H9 (cell line): ENCODE results near the gene ZNF444. TPM values are rescaled to one million over a fixed set of nuclear protein-coding genes. Genes with fewer than 3 reads are reported as not detected.
"Not testable (repeated sequence)": the region's sequence is repeated elsewhere in the genome, so short reads cannot be mapped to it uniquely, and the experiment has no call there.

Experiments used
- DNase-seq: peaks from one replicate; pipeline ENCODE4 v3.0.0-alpha.2; 2017
- H2AFZ ChIP-seq: one replicate; pipeline ENCODE4 v1.6.1; 2013; ENCODE audit warnings: mild to moderate bottlenecking, low read length, control low read depth, moderate library complexity
- H2AK5ac ChIP-seq: 2 replicates; pipeline ENCODE4 v1.6.1; 2013; ENCODE audit warnings: low read length, control low read depth, mixed read lengths; ENCODE audit not compliant: insufficient read length
- H2BK120ac ChIP-seq: one replicate; pipeline ENCODE4 v1.6.1; 2013; ENCODE audit warnings: low read depth, mild to moderate bottlenecking, low read length, control low read depth, inconsistent platforms; ENCODE audit not compliant: poor library complexity, severe bottlenecking
- H2BK12ac ChIP-seq: 2 replicates; pipeline ENCODE4 v1.6.1; 2013; ENCODE audit warnings: low read length, control low read depth, mixed read lengths, low read depth; ENCODE audit not compliant: insufficient read length
- H2BK15ac ChIP-seq: 2 replicates; pipeline ENCODE4 v1.6.1; 2013; ENCODE audit warnings: low read depth, low read length, control low read depth
- H2BK20ac ChIP-seq: one replicate; pipeline ENCODE4 v1.6.1; 2013; ENCODE audit warnings: low read depth, mild to moderate bottlenecking, low read length, control low read depth, inconsistent platforms; ENCODE audit not compliant: poor library complexity, severe bottlenecking
- H2BK5ac ChIP-seq: 2 replicates; pipeline ENCODE4 v1.6.1; 2013; ENCODE audit warnings: low read length, control low read depth, mixed read lengths; ENCODE audit not compliant: insufficient read length
- H3K14ac ChIP-seq: 2 replicates; pipeline ENCODE4 v1.6.1; 2013; ENCODE audit warnings: low read length, control low read depth; ENCODE audit not compliant: insufficient read depth
- H3K18ac ChIP-seq: 2 replicates; pipeline ENCODE4 v1.6.1; 2013; ENCODE audit warnings: low read depth, mild to moderate bottlenecking, mixed read lengths, low read length, control low read depth; ENCODE audit not compliant: insufficient read length
- H3K23ac ChIP-seq: 2 replicates; pipeline ENCODE4 v1.6.1; 2013; ENCODE audit warnings: low read length, control low read depth, mixed read lengths, low read depth; ENCODE audit not compliant: insufficient read length
- H3K23me2 ChIP-seq: 2 replicates; pipeline ENCODE4 v1.6.1; 2013; ENCODE audit warnings: low read depth, mild to moderate bottlenecking, mixed read lengths, low read length, control low read depth; ENCODE audit not compliant: insufficient read length, poor library complexity, severe bottlenecking
- H3K27ac ChIP-seq: 2 replicates; pipeline ENCODE4 v1.5.1; 2013; ENCODE audit warnings: low read length, control low read depth, mixed read lengths, low read depth; ENCODE audit not compliant: insufficient read length
- H3K27me3 ChIP-seq: 2 replicates; pipeline ENCODE4 v1.6.1; 2013; ENCODE audit warnings: low read length, control low read depth, inconsistent platforms; ENCODE audit not compliant: insufficient read depth
- H3K4ac ChIP-seq: 2 replicates; pipeline ENCODE4 v1.6.1; 2013; ENCODE audit warnings: low read depth, mild to moderate bottlenecking, control low read depth, inconsistent platforms, low read length, moderate library complexity
- H3K4me1 ChIP-seq: 2 replicates; pipeline ENCODE4 v1.6.1; 2013; ENCODE audit warnings: low read length, control low read depth, inconsistent platforms; ENCODE audit not compliant: insufficient read depth
- H3K4me2 ChIP-seq: 2 replicates; pipeline ENCODE4 v1.6.1; 2013; ENCODE audit warnings: low read length, control low read depth, mixed read lengths; ENCODE audit not compliant: insufficient read length, insufficient read depth
- H3K56ac ChIP-seq: 2 replicates; pipeline ENCODE4 v1.6.1; 2013; ENCODE audit warnings: low read depth, mild to moderate bottlenecking, mixed read lengths, low read length, control low read depth; ENCODE audit not compliant: insufficient read length
- H3K79me1 ChIP-seq: 2 replicates; pipeline ENCODE4 v1.6.1; 2013; ENCODE audit warnings: low read depth, mild to moderate bottlenecking, moderate library complexity, low read length, control low read depth, inconsistent platforms; ENCODE audit not compliant: insufficient read depth, poor library complexity, severe bottlenecking
- H3K79me2 ChIP-seq: 2 replicates; pipeline ENCODE4 v1.6.1; 2013; ENCODE audit warnings: low read length, control low read depth, inconsistent platforms; ENCODE audit not compliant: insufficient read depth
- H3K9ac ChIP-seq: 2 replicates; pipeline ENCODE4 v1.6.1; 2013; ENCODE audit warnings: low read length, control low read depth, mixed read lengths; ENCODE audit not compliant: insufficient read length; ENCODE audit errors: extremely low read depth
- H3K9me3 ChIP-seq: one replicate; pipeline ENCODE4 v1.6.1; 2013; ENCODE audit warnings: low read depth, low read length, inconsistent platforms; ENCODE audit not compliant: control insufficient read depth
- H3T11ph ChIP-seq: one replicate; pipeline ENCODE4 v1.6.1; 2013; ENCODE audit warnings: mild to moderate bottlenecking, low read length, control low read depth, inconsistent platforms
- H4K20me1 ChIP-seq: one replicate; pipeline ENCODE4 v1.6.1; 2013; ENCODE audit not compliant: control insufficient read depth, insufficient read length, insufficient read depth
- H4K5ac ChIP-seq: 2 replicates; pipeline ENCODE4 v1.6.1; 2013; ENCODE audit warnings: low read depth, mild to moderate bottlenecking, mixed read lengths, low read length, control low read depth; ENCODE audit not compliant: insufficient read length
- H4K8ac ChIP-seq: replicated peaks from 2 replicates; pipeline ENCODE4 v1.6.1; 2013; ENCODE audit warnings: low read length, control low read depth, mixed read lengths, low read depth; ENCODE audit not compliant: insufficient read length
- H4K91ac ChIP-seq: 2 replicates; pipeline ENCODE4 v1.6.1; 2013; ENCODE audit warnings: low read depth, mild to moderate bottlenecking, moderate library complexity, mixed read lengths, low read length, control low read depth; ENCODE audit not compliant: insufficient read length
- H3K27ac Mint-ChIP-seq, 3 experiments: 2 replicates in 2 of 3; 3 replicates in 1 of 3; pipeline ENCODE4 v1.8.0; 2020 to 2021; ENCODE audit warnings: mixed read lengths in 3 of 3, mild to moderate bottlenecking in 1 of 3, moderate library complexity in 1 of 3
- H3K27me3 Mint-ChIP-seq: 2 replicates; pipeline ENCODE4 v1.8.0; 2021; ENCODE audit warnings: low read depth, mild to moderate bottlenecking, moderate library complexity, mixed read lengths
- H3K36me3 Mint-ChIP-seq, 3 experiments: 2 replicates in 2 of 3; 3 replicates in 1 of 3; pipeline ENCODE4 v1.8.0; 2020 to 2021; ENCODE audit warnings: low read depth in 3 of 3, mixed read lengths in 3 of 3; ENCODE audit not compliant: insufficient read depth in 1 of 3
- H3K4me1 Mint-ChIP-seq, 2 experiments: 2 replicates each; pipeline ENCODE4 v1.8.0; 2020; ENCODE audit warnings: mixed read lengths in 2 of 2
- H3K4me3 Mint-ChIP-seq, 2 experiments: 2 replicates in 1 of 2; 3 replicates in 1 of 2; pipeline ENCODE4 v1.8.0; 2020 to 2021; ENCODE audit warnings: mild to moderate bottlenecking in 2 of 2, mixed read lengths in 2 of 2, moderate library complexity in 1 of 2
- H3K9me3 Mint-ChIP-seq, 2 experiments: 2 replicates in 1 of 2; 3 replicates in 1 of 2; pipeline ENCODE4 v1.8.0; 2020; ENCODE audit warnings: mild to moderate bottlenecking in 2 of 2, mixed read lengths in 2 of 2, moderate library complexity in 1 of 2
- CTCF ChIP-seq: fragments of 200-600 bp; sonication (generic); conservative IDR thresholded peaks from 3 replicates; pipeline ENCODE4 v1.8.0; 2021; ENCODE audit warnings: antibody characterized with exemption, mild to moderate bottlenecking
- WGBS: extraction: QIAGEN DNeasy Blood & Tissue Kit; methylation state at CpG from one replicate; pipeline ENCODE4 v1.1.7; 2013; ENCODE audit warnings: missing lambda C conversion rate, low lambda C conversion rate, mixed read lengths; ENCODE audit not compliant: insufficient read length; ENCODE audit errors: extremely low coverage; 5-methylcytosine and 5-hydroxymethylcytosine counted together
- total RNA-seq: library from RNA; stranded (reverse); gene quantifications from 2 replicates; pipeline ENCODE4 v1.2.1, GENCODE V29; 2021

Gene ZNF444
- total RNA-seq, 1 experiment from 2014 or later, result 49.7 TPM

- H2AK5ac ChIP-seq, result no peak overlapping the region
- H3K18ac ChIP-seq, result no peak overlapping the region
- no peak overlapping the region for H3K4ac ChIP-seq
- no peak overlapping the region for H3K56ac ChIP-seq
- H3K4me1 Mint-ChIP-seq, result no peaks in the 10 kb centered on the region
- no peak for TF ChIP-seq CTCF
- no peak overlapping the region for H2BK12ac ChIP-seq
- H3K27me3 Mint-ChIP-seq, result peaks cover 12% of the 10 kb centered on the region
- no peak overlapping the region for H3K9ac ChIP-seq
- H2BK20ac ChIP-seq, result no peak overlapping the region
- no peaks in the 10 kb centered on the region for H3K79me1 ChIP-seq
- no peaks in the 10 kb centered on the region for H3K9me3 ChIP-seq
- H3K14ac ChIP-seq, result no peak overlapping the region
- no peak overlapping the region for H4K5ac ChIP-seq
- H3K4me3 Mint-ChIP-seq, result no peak overlapping the region
- H3K4me1 ChIP-seq, result no peaks in the 10 kb centered on the region
- no peak overlapping the region for H2BK5ac ChIP-seq
- H3K27me3 ChIP-seq, result no peaks in the 10 kb centered on the region
- H3K9me3 Mint-ChIP-seq, result peaks cover 0 to 51% of the 10 kb centered on the region in 2 experiments; a peak in 2 of 5 replicates
- H3K23ac ChIP-seq, result no peak overlapping the region
- H4K8ac ChIP-seq, result no peak overlapping the region
- WGBS, result no CpG with 5 or more reads among the region's 12 CpGs
- no peaks in the 10 kb centered on the region for H3K79me2 ChIP-seq
- no peak overlapping the region for H3K27ac Mint-ChIP-seq
- H2AFZ ChIP-seq, result no peak overlapping the region
- H2BK15ac ChIP-seq, result no peak overlapping the region
- H3T11ph ChIP-seq, result no peak overlapping the region
- DNase-seq, result no peak
- no peaks in the 10 kb centered on the region for H4K20me1 ChIP-seq
- H4K91ac ChIP-seq, result no peak overlapping the region
- no peak overlapping the region for H3K27ac ChIP-seq
- no peaks in the 10 kb centered on the region for H3K23me2 ChIP-seq
- no peak overlapping the region for H2BK120ac ChIP-seq
- no peak overlapping the region for H3K4me2 ChIP-seq
- no peaks in the 10 kb centered on the region for H3K36me3 Mint-ChIP-seq
Observed at GRCh38 chr19:56193981-56194640, 53.0 kb downstream of the ZNF444 start.

- H3K4ac ChIP-seq, H3K18ac ChIP-seq, H2BK20ac ChIP-seq, H3K79me1 ChIP-seq, H3K23ac ChIP-seq, H3K27ac Mint-ChIP-seq, H4K20me1 ChIP-seq, H3K27me3 ChIP-seq, H3K23me2 ChIP-seq, H2AFZ ChIP-seq, DNase-seq, H3K9ac ChIP-seq, H3K27ac ChIP-seq, H3K4me1 ChIP-seq, H4K91ac ChIP-seq, H2AK5ac ChIP-seq, H2BK12ac ChIP-seq, H2BK5ac ChIP-seq, H4K8ac ChIP-seq, H3K4me1 Mint-ChIP-seq, H3K56ac ChIP-seq, H3K4me3 Mint-ChIP-seq, H3K14ac ChIP-seq, H2BK120ac ChIP-seq, H3K79me2 ChIP-seq, H4K5ac ChIP-seq, H3K4me2 ChIP-seq, H3K36me3 Mint-ChIP-seq, H3T11ph ChIP-seq, H2BK15ac ChIP-seq, H3K9me3 ChIP-seq: not testable (repeated sequence)
- WGBS, result no CpG with 5 or more reads among the region's 23 CpGs
- Mint-ChIP-seq H3K27me3 (peaks cover 12% of the 10 kb centered on the region), H3K9me3 (peaks cover 0 to 38% of the 10 kb centered on the region in 2 experiments; a peak in 2 of 5 replicates)
Observed at GRCh38 chr19:56197646-56198045, 56.6 kb downstream of the ZNF444 start, which contains the start of gene ZSCAN5B. ZSCAN5B (minus strand) TSS chr19:56197783; CDS start chr19:56193052, 4,731 bp downstream.
